Natural killer cell (primary cell): ENCODE measurements around the gene SERINC3. TPM values are rescaled to one million over a fixed set of nuclear protein-coding genes. Genes with fewer than 3 reads are reported as not detected.

ENCODE experiments used
- ATAC-seq, 3 donors: fragments of 150-1000 bp in 2 of 3; fragments of 200-7000 bp in 1 of 3; cut with Tn5 transposase; 1 replicate in 1 of 3; 2 replicates in 2 of 3; pipeline ENCODE4 v1.10.0; 2021; ENCODE audit warnings: mild to moderate bottlenecking in 2 of 3, moderate library complexity in 2 of 3
- DNase-seq, 2 donors: peaks; one replicate each; pipeline versions ENCODE4 v3.0.0 to v3.0.0-alpha.2; 2013 to 2021; ENCODE audit warnings: mixed read lengths in 1 of 2
- H3K27ac ChIP-seq: one replicate; pipeline ENCODE4 v1.5.1; 2013; ENCODE audit warnings: mild to moderate bottlenecking, low read length
- H3K27me3 ChIP-seq: one replicate; pipeline ENCODE4 v1.6.1; 2013; ENCODE audit warnings: low read length; ENCODE audit not compliant: control insufficient read depth, insufficient read depth
- H3K36me3 ChIP-seq: one replicate; pipeline ENCODE4 v1.6.1; 2013; ENCODE audit warnings: low read length; ENCODE audit not compliant: control insufficient read depth, insufficient read depth
- H3K4me1 ChIP-seq: one replicate; pipeline ENCODE4 v1.6.1; 2013; ENCODE audit warnings: low read length; ENCODE audit not compliant: control insufficient read depth, insufficient read depth
- H3K4me3 ChIP-seq: one replicate; pipeline ENCODE4 v1.5.1; 2013; ENCODE audit warnings: low read length
- H3K9me3 ChIP-seq: one replicate; pipeline ENCODE4 v1.6.1; 2013; ENCODE audit warnings: low read length; ENCODE audit not compliant: control insufficient read depth, insufficient read depth
- H3K27ac Mint-ChIP-seq, 2 donors: one replicate each; pipeline ENCODE4 v1.8.0; 2022; ENCODE audit warnings: mild to moderate bottlenecking in 2 of 2, mixed read lengths in 2 of 2, moderate library complexity in 1 of 2
- H3K27me3 Mint-ChIP-seq, 2 donors: one replicate each; pipeline ENCODE4 v1.8.0; 2022; ENCODE audit warnings: low read depth in 2 of 2, mixed read lengths in 2 of 2
- H3K36me3 Mint-ChIP-seq: one replicate; pipeline ENCODE4 v1.8.0; 2022; ENCODE audit warnings: mixed read lengths
- H3K4me1 Mint-ChIP-seq, 2 donors: one replicate each; pipeline ENCODE4 v1.8.0; 2022; ENCODE audit warnings: mixed read lengths in 2 of 2
- H3K4me3 Mint-ChIP-seq: one replicate; pipeline ENCODE4 v1.8.0; 2022; ENCODE audit warnings: mild to moderate bottlenecking, moderate library complexity, mixed read lengths
- H3K9me3 Mint-ChIP-seq, 2 donors: one replicate each; pipeline ENCODE4 v1.8.0; 2022; ENCODE audit warnings: mixed read lengths in 2 of 2
- WGBS: methylation state at CpG from one replicate; pipeline ENCODE4 v1.1.7; 2013; ENCODE audit warnings: missing lambda C conversion rate; ENCODE audit not compliant: insufficient coverage; 5-methylcytosine and 5-hydroxymethylcytosine counted together
- intact Hi-C: fragments of 100-400 bp; cut with micrococcal nuclease; formaldehyde crosslinking; loops from one replicate; pipeline ENCODE4 v1.14.2; 2022
- total RNA-seq, 4 donors: library from RNA; stranded (reverse); fragments of 120-200 nt in 1 of 4; gene quantifications; one replicate each; pipeline versions ENCODE4 v1.2.3 to v1.2.4, GENCODE V29; 2013 to 2022
- TF ChIP-seq, protein P1 (sequence below): fragments of 200-600 bp; IDR thresholded peaks from one replicate; pipeline ENCODE4 v1.8.0; 2022; ENCODE audit warnings: antibody characterized with exemption

SERINC3 gene
- total RNA-seq, 3 donors from 2014 or later (not counting 1 experiment from before 2014, with no cell fraction given): 70.1 to 89.6 (median 78.6) TPM

DNA sequence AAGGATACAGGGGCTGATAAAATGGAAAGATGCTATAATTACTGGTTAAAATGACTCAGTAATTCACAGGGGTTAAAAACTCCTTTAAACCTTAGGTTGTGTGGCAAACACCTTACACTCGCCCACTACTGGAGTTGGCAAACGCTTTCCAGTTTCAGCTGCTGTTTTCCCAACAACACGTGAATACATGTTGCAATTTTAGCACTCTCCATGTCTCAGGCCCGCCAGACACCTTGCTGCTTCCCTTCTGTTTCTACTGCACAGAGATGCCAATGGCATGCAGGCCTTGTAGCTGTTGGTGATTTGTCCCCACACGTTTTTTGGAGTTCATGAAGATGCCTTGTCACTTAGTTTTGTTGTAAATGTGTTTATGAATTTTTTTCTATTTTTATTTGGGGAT lies 51.5 kb downstream of the SERINC3 start:
- Histone ChIP-seq H3K4me1 (peaks cover 5% of the 10 kb centered on the region), H3K9me3 (no peaks in the 10 kb centered on the region), H3K27me3 (no peaks in the 10 kb centered on the region), H3K27ac (no peak overlapping the region), H3K4me3 (no peak overlapping the region), H3K36me3 (no peaks in the 10 kb centered on the region)
- Mint-ChIP-seq H3K27ac (no peak overlapping the region), H3K27me3 (peaks cover 0 to 3% of the 10 kb centered on the region in 2 donors), H3K4me1 (peaks cover 7 to 8% of the 10 kb centered on the region in 2 donors), H3K36me3 (no peaks in the 10 kb centered on the region), H3K4me3 (no peak overlapping the region), H3K9me3 (no peaks in the 10 kb centered on the region)
- DNase-seq: no peak
- TF ChIP-seq, protein P1, sequence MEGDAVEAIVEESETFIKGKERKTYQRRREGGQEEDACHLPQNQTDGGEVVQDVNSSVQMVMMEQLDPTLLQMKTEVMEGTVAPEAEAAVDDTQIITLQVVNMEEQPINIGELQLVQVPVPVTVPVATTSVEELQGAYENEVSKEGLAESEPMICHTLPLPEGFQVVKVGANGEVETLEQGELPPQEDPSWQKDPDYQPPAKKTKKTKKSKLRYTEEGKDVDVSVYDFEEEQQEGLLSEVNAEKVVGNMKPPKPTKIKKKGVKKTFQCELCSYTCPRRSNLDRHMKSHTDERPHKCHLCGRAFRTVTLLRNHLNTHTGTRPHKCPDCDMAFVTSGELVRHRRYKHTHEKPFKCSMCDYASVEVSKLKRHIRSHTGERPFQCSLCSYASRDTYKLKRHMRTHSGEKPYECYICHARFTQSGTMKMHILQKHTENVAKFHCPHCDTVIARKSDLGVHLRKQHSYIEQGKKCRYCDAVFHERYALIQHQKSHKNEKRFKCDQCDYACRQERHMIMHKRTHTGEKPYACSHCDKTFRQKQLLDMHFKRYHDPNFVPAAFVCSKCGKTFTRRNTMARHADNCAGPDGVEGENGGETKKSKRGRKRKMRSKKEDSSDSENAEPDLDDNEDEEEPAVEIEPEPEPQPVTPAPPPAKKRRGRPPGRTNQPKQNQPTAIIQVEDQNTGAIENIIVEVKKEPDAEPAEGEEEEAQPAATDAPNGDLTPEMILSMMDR: no peak
- intact Hi-C loops: no loop called here
- no peak for ATAC-seq
- WGBS: 78% methylated on average over 5 of the region's 5 CpGs

DNA sequence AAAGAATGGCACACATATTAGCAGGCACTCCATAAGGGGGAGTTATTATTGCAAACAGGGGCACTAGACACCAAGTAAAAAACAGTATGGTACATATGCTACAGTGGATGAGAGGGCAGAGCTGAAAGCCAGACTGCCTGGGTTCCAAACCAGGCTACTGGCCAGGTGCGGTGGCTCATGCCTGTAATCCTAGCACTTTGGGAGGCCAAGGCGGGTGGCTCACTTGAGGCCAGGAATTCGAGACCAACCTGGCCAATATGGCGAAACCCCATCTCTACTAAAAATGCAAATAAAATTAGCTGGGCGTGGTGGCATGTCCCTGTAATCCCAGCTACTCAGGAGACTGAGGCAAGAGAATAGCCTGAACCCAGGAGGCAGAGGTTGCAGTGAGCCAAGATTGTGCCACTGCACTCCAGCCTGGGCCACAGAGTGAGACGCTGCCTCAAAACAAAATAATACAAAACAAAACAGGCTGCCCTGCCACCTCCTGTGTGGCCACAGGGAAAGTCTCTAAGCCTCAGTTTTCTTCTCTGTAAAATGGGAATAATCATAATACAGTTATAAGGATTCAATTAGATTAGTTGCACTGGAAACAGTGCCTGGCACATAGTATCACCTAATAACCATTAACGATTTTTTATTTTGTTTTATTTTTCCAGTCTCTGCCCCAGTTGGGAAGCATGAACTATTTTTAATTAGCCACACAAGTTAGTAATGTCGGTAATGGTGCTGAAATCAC lies 53.7 kb downstream of the SERINC3 start:
- Histone ChIP-seq H3K36me3 (no peaks in the 10 kb centered on the region), H3K27ac (no peak overlapping the region), H3K9me3 (no peaks in the 10 kb centered on the region), H3K27me3 (no peaks in the 10 kb centered on the region), H3K4me1 (no peaks in the 10 kb centered on the region), H3K4me3 (no peak overlapping the region)
- Mint-ChIP-seq H3K4me1 (no peaks in the 10 kb centered on the region), H3K36me3 (no peaks in the 10 kb centered on the region), H3K27me3 (peaks cover 0 to 3% of the 10 kb centered on the region in 2 donors), H3K27ac (no peak overlapping the region), H3K4me3 (no peak overlapping the region), H3K9me3 (no peaks in the 10 kb centered on the region)
- WGBS: 91% methylated on average over 8 of the region's 8 CpGs
- intact Hi-C loops: loop anchor here (10.0 kb wide), 1 partner anchor 253 kb away; the partner anchor contains the start of gene OSER1
- no peak for DNase-seq
- TF ChIP-seq, protein P1: no peak
- ATAC-seq: no peak

DNA sequence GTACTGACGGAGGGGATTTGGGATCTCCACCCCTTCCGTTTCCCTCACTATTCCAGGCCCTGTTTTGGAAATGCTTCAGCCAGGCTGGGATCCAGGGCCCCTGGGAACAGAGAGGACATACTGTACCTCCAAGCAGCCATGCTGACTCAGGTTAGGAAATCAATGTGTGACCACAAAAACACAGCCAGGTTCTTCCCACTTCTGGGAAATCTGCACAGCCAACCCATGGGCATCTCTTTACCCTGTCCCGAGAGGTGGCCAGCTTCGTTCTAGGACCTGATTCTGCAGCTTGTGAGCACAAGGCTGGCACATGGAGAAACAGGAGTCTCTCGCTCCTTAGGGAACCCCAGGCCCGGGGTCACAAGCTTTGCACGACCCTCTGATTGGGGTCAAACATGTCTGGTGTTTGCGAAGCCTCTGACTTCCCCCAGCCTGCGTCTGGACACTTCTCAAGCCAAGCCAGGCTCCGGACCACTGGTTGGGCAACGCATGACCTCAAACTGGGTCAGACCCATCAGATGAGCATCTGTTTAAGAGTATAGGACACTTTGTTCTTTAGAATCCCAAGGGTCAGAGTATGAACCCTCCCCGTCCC lies 54.5 kb downstream of the SERINC3 start:
- Mint-ChIP-seq H3K4me3 (no peak overlapping the region), H3K4me1 (no peaks in the 10 kb centered on the region), H3K27me3 (peaks cover 0 to 3% of the 10 kb centered on the region in 2 donors), H3K27ac (no peak overlapping the region), H3K9me3 (no peaks in the 10 kb centered on the region), H3K36me3 (no peaks in the 10 kb centered on the region)
- intact Hi-C loops: loop anchor here (10.0 kb wide), 1 partner anchor 253 kb away; the partner anchor contains the start of gene OSER1
- DNase-seq (no peak), ATAC-seq (no peak)
- Histone ChIP-seq H3K27me3 (no peaks in the 10 kb centered on the region), H3K4me1 (no peaks in the 10 kb centered on the region), H3K4me3 (no peak overlapping the region), H3K9me3 (no peaks in the 10 kb centered on the region), H3K27ac (no peak overlapping the region), H3K36me3 (no peaks in the 10 kb centered on the region)
- TF ChIP-seq, protein P1: no peak
- WGBS: 83% methylated on average over 12 of the region's 12 CpGs
